HepG2 (cell line): ENCODE data around the gene ZBTB17. TPM values are rescaled to one million over a fixed set of nuclear protein-coding genes. Genes with fewer than 3 reads are reported as not detected.
A peak's percentile ranks its signal among the peaks of the same experiment; 100 is the strongest.
"Not testable (repeated sequence)": the region's sequence is repeated elsewhere in the genome, so short reads cannot be mapped to it uniquely, and the experiment has no call there.

Source experiments
- ATAC-seq: fragments of 200-7000 bp; cut with Tn5 transposase; 3 replicates; pipeline ENCODE4 v1.9.1; 2020; ENCODE audit warnings: mild to moderate bottlenecking, moderate library complexity
- BruUV-seq: library from RNA; stranded (reverse); fragments of 400-500 nt; replicated peaks from 2 replicates; lab custom pipeline; 2021; lab: Mats Ljungman, UMichigan
- CTCF ChIA-PET: fragments of 300-600 bp; formaldehyde crosslinking; extraction: SDS; loops from one replicate; lab custom pipeline; 2021; ENCODE audit warnings: low total read pairs, inconsistent platforms, low intra/inter-chr PET ratio; lab: Yijun Ruan, JAX
- POLR2A ChIA-PET: fragments of 350-600 bp; sonication (Branson Sonifier 250); formaldehyde crosslinking; loops from one replicate; lab custom pipeline; 2020; ENCODE audit warnings: antibody characterized with exemption, inconsistent platforms; lab: Yijun Ruan, JAX
- DNase-seq: peaks from one replicate; pipeline ENCODE4 v3.0.0-alpha.2; 2015; ENCODE audit warnings: low spot score
- FAIRE-seq: peaks from 3 replicates; lab custom pipeline; 2011; peaks lifted over from hg19 to GRCh38; lab: Jason Lieb, UNC
- H2AFZ ChIP-seq: one replicate; pipeline ENCODE4 v1.6.1; 2011; ENCODE audit warnings: low read length, inconsistent platforms
- H3K27ac ChIP-seq: fragments of 300-600 bp; 3 replicates; pipeline ENCODE4 v1.8.0; 2011; ENCODE audit warnings: mixed run types, mild to moderate bottlenecking, mixed read lengths, low read length, inconsistent platforms; ENCODE audit not compliant: insufficient read depth; ENCODE audit errors: extremely low read length
- H3K27me3 ChIP-seq, 2 experiments: fragments of 200-600 bp in 1 of 2; 2 replicates in 1 of 2; 3 replicates in 1 of 2; pipeline versions ENCODE4 v1.6.0 to v1.8.0; 2011; ENCODE audit warnings: low read length in 2 of 2, mild to moderate bottlenecking in 2 of 2, moderate library complexity in 2 of 2, inconsistent platforms in 1 of 2; ENCODE audit not compliant: insufficient read depth in 2 of 2, control insufficient read depth in 1 of 2
- H3K36me3 ChIP-seq, 2 experiments: fragments of 200-600 bp in 1 of 2; replicated peaks in 1 of 2; 2 replicates in 1 of 2; 3 replicates in 1 of 2; pipeline versions ENCODE4 v1.5.1 to v1.8.0; 2011; ENCODE audit warnings: low read length in 2 of 2, inconsistent platforms in 1 of 2; ENCODE audit not compliant: insufficient read depth in 2 of 2, control insufficient read depth in 1 of 2
- H3K4me1 ChIP-seq: 2 replicates; pipeline ENCODE4 v1.5.1; 2012; ENCODE audit warnings: low read length, inconsistent platforms; ENCODE audit not compliant: insufficient read depth
- H3K4me2 ChIP-seq: 2 replicates; pipeline ENCODE4 v1.6.0; 2011; ENCODE audit warnings: low read depth, low read length, inconsistent platforms
- H3K4me3 ChIP-seq, 3 experiments: fragments of 200-600 bp in 1 of 3; sonication (generic), shearing (Covaris generic) in 1 of 3; replicated peaks in 1 of 3; 2 replicates each; pipeline ENCODE4 v1.5.1; 2011 to 2016; ENCODE audit warnings: low read length in 3 of 3, inconsistent platforms in 2 of 3, low read depth in 2 of 3, mild to moderate bottlenecking in 2 of 3, control low read depth in 1 of 3, mixed read lengths in 1 of 3; ENCODE audit not compliant: insufficient read depth in 1 of 3
- H3K79me2 ChIP-seq: one replicate; pipeline ENCODE4 v1.6.1; 2011; ENCODE audit warnings: low read length, inconsistent platforms; ENCODE audit not compliant: insufficient read depth
- H3K9ac ChIP-seq: 2 replicates; pipeline ENCODE4 v1.6.0; 2011; ENCODE audit warnings: mild to moderate bottlenecking, low read depth, low read length, inconsistent platforms; ENCODE audit not compliant: insufficient read depth
- H3K9me3 ChIP-seq: 2 replicates; pipeline ENCODE4 v1.5.1; 2012; ENCODE audit warnings: mild to moderate bottlenecking, low read length
- H4K20me1 ChIP-seq: 2 replicates; pipeline ENCODE4 v1.6.0; 2011; ENCODE audit warnings: inconsistent platforms, mild to moderate bottlenecking, low read length, moderate library complexity; ENCODE audit not compliant: insufficient read depth
- CBX1 ChIP-seq: IDR thresholded peaks from one replicate; pipeline ENCODE4 v1.6.1; 2016; ENCODE audit warnings: antibody characterized with exemption, low read depth
- KDM5A ChIP-seq: fragments of 200-600 bp; sonication (generic); IDR thresholded peaks from 2 replicates; pipeline ENCODE4 v1.7.0; 2018; ENCODE audit warnings: antibody characterized with exemption, mild to moderate bottlenecking, low read length, borderline replicate concordance
- MAFK ChIP-seq, 2 experiments: IDR thresholded peaks in 1 of 2; conservative IDR thresholded peaks in 1 of 2; 2 replicates each; pipeline ENCODE4 v1.6.1; 2011; ENCODE audit warnings: improper control_type of control experiment in 2 of 2, low read length in 2 of 2
- NFE2L2 ChIP-seq: fragments of 150-350 bp; IDR thresholded peaks from 2 replicates; pipeline ENCODE4 v1.6.1; 2014; ENCODE audit warnings: low read length
- PRMT3 ChIP-seq: sonication (generic); formaldehyde crosslinking; IDR thresholded peaks from 2 replicates; pipeline ENCODE4 v1.8.1; 2022; ENCODE audit warnings: low read depth, mild to moderate bottlenecking, moderate library complexity, missing genetic modification reagents, borderline replicate concordance
- SMAD3 ChIP-seq: sonication (generic); formaldehyde crosslinking; IDR thresholded peaks from 2 replicates; pipeline ENCODE4 v1.4.0; 2020; ENCODE audit warnings: missing genetic modification reagents
- TFE3 ChIP-seq: IDR thresholded peaks from 2 replicates; pipeline ENCODE4 v1.6.1; 2016
- ZNF652 ChIP-seq: IDR thresholded peaks from 2 replicates; pipeline ENCODE4 v1.6.1; 2016; ENCODE audit warnings: low read depth, borderline replicate concordance
- WGBS: methylation state at CpG from one replicate; pipeline ENCODE4 v1.1.6; 2017; ENCODE audit warnings: low lambda C conversion rate; 5-methylcytosine and 5-hydroxymethylcytosine counted together
- in situ Hi-C: cut with HindIII; loops from 2 replicates; pipeline ENCODE4 v1.10.0; 2017; ENCODE audit warnings: low pct_unique_long_range_greater_than_20kb; ENCODE audit not compliant: extremely low pct_ligation_motif_present
- intact Hi-C: fragments of 100-400 bp; cut with micrococcal nuclease; formaldehyde crosslinking; loops from one replicate; pipeline ENCODE4 v1.10.0; 2022; ENCODE audit not compliant: unreplicated experiment
- polyA plus RNA-seq, 8 experiments: library from polyadenylated mRNA; depleted of rRNA in 3 of 8; stranded (reverse) in 7 of 8; unstranded in 1 of 8; fragments of >200 nt; fragmentation: Illumina TruSeq in 4 of 8; extraction: Trizol in 4 of 8; gene quantifications; 2 replicates each; pipeline versions ENCODE4 v1.2.1 to v1.2.3, GENCODE V29; 2011 to 2016; ENCODE audit warnings: low read depth in 4 of 8, missing spikeins in 1 of 8, mixed read lengths in 1 of 8; ENCODE audit not compliant: insufficient read depth in 1 of 8
- small RNA-seq, 3 experiments: library from RNA; depleted of rRNA; stranded (forward); fragments of <200 nt; gene quantifications; one replicate each; pipeline ENCODE3, GENCODE V24; 2012; ENCODE audit warnings: low read depth in 2 of 3, low replicate concordance in 1 of 3; ENCODE audit not compliant: insufficient read length in 3 of 3, insufficient read depth in 2 of 3
- total RNA-seq, 5 experiments: library from RNA; depleted of rRNA; stranded (reverse); fragments of >200 nt; fragmentation: Illumina TruSeq; extraction: Trizol; gene quantifications; 2 replicates each; pipeline ENCODE4 v1.2.3, GENCODE V29; 2016; ENCODE audit warnings: low read depth in 1 of 5

The ZBTB17 gene
- total and polyA plus RNA-seq, 2 of the 13 experiments (the other 11 are each of a cell fraction or from before 2014, with no cell fraction given) = 16.7 to 17.0 TPM

GRCh38 chr1:15895233-15895632, 80.7 kb downstream of the ZBTB17 start (continued):
- TF ChIP-seq SMAD3 (CRISPR knock-in tag) (no peak), ZNF652 (no peak), CBX1 (no peak), KDM5A (no peak), PRMT3 (CRISPR knock-in tag) (no peak), TFE3 (CRISPR knock-in tag) (no peak)

GRCh38 chr1:15892857-15893599, 82.9 kb downstream of the ZBTB17 start:
- H3K27ac ChIP-seq = peak overlapping the region; percentile 46
- CTCF ChIA-PET, intact Hi-C loops, H2AFZ ChIP-seq, BruUV-seq, DNase-seq, H3K4me1 ChIP-seq, H3K4me3 ChIP-seq, POLR2A ChIA-PET, H3K27me3 ChIP-seq, H3K9ac ChIP-seq, ATAC-seq, H3K9me3 ChIP-seq, in situ Hi-C loops, H3K4me2 ChIP-seq, FAIRE-seq: not testable (repeated sequence)
- peaks cover 90% of the 10 kb centered on the region for H3K79me2 ChIP-seq
- peak; percentile 81 for TF ChIP-seq NFE2L2
- 0 out of 4 replicates have a peak, but pooled peaks have one; percentile 3 to 9 for TF ChIP-seq MAFK (conservative IDR thresholded peaks at IDR 0.05 in 1 of 2, IDR thresholded peaks at IDR 0.05 in 1 of 2; ENCODE audit: low read length in 2 of 2)
- H4K20me1 ChIP-seq = peaks cover 13% of the 10 kb centered on the region
- H3K36me3 ChIP-seq = peaks cover 0 to 17% of the 10 kb centered on the region in 2 experiments; a peak in 2 of 5 replicates
- 98% methylated on average over 6 of the region's 6 CpGs for WGBS

Small RNA genes within 50 kb of the gene (small RNA-seq; reads per million reads assigned to genes)
- gene AL034555.1 (0 reads per million in 3 experiments), gene AL355994.1 (0 reads per million in 3 experiments), gene AL355994.5 (0 reads per million in 3 experiments)

Other genes with a start within 250 kb of the ZBTB17 start
- 0.13 TPM in 1 of 2 replicates, not detected in the other for gene SLC25A34, start 239.8 kb downstream of the ZBTB17 start, total RNA-seq (2016; rRNA removed; fragmentation: Illumina TruSeq; extraction: Trizol)
- gene SLC25A34, start 239.8 kb downstream of the ZBTB17 start, polyA plus RNA-seq (2011; rRNA removed) = 0.18 TPM in 2 replicates
- gene TMEM82, start 233.6 kb downstream of the ZBTB17 start, total RNA-seq (2016; rRNA removed; fragmentation: Illumina TruSeq; extraction: Trizol) = 0.29 and 0.97 TPM in 2 replicates
- 0.24 and 0.40 TPM in 2 replicates for gene TMEM82, start 233.6 kb downstream of the ZBTB17 start, polyA plus RNA-seq (2011; rRNA removed)
- gene FBLIM1, start 217.3 kb downstream of the ZBTB17 start, total RNA-seq (2016; rRNA removed; fragmentation: Illumina TruSeq; extraction: Trizol) = 9.2 and 10.6 TPM in 2 replicates
- gene FBLIM1, start 217.3 kb downstream of the ZBTB17 start, polyA plus RNA-seq (2011; rRNA removed) = 23.0 and 24.6 TPM in 2 replicates
- 2.3 and 4.0 TPM in 2 replicates for gene UQCRHL, start 168.5 kb downstream of the ZBTB17 start, total RNA-seq (2016; rRNA removed; fragmentation: Illumina TruSeq; extraction: Trizol)
- 1.4 and 1.8 TPM in 2 replicates for gene UQCRHL, start 168.5 kb downstream of the ZBTB17 start, polyA plus RNA-seq (2011; rRNA removed)
- gene SPEN, start 128.4 kb downstream of the ZBTB17 start, total RNA-seq (2016; rRNA removed; fragmentation: Illumina TruSeq; extraction: Trizol) = 14.0 and 25.1 TPM in 2 replicates
- 4.8 and 5.0 TPM in 2 replicates for gene SPEN, start 128.4 kb downstream of the ZBTB17 start, polyA plus RNA-seq (2011; rRNA removed)
- gene SRARP, start 28.1 kb upstream of the ZBTB17 start, total RNA-seq (2016; rRNA removed; fragmentation: Illumina TruSeq; extraction: Trizol) = 3.5 and 4.0 TPM in 2 replicates
- gene SRARP, start 28.1 kb upstream of the ZBTB17 start, polyA plus RNA-seq (2011; rRNA removed) = 10.5 and 12.8 TPM in 2 replicates
- gene HSPB7, start 41.9 kb upstream of the ZBTB17 start, total RNA-seq (2016; rRNA removed; fragmentation: Illumina TruSeq; extraction: Trizol) = not detected in 2 replicates
- 0.10 and 0.20 TPM in 2 replicates for gene HSPB7, start 41.9 kb upstream of the ZBTB17 start, polyA plus RNA-seq (2011; rRNA removed)
- gene CLCNKA, start 45.9 kb upstream of the ZBTB17 start, total RNA-seq (2016; rRNA removed; fragmentation: Illumina TruSeq; extraction: Trizol) = not detected in 2 replicates
- 0.03 and 0.07 TPM in 2 replicates for gene CLCNKA, start 45.9 kb upstream of the ZBTB17 start, polyA plus RNA-seq (2011; rRNA removed)
- not detected in 2 replicates for gene CLCNKB, start 67.7 kb upstream of the ZBTB17 start, total RNA-seq (2016; rRNA removed; fragmentation: Illumina TruSeq; extraction: Trizol)
- 0.04 TPM in 1 of 2 replicates, not detected in the other for gene CLCNKB, start 67.7 kb upstream of the ZBTB17 start, polyA plus RNA-seq (2011; rRNA removed)
- gene FAM131C, start 97.5 kb upstream of the ZBTB17 start, total RNA-seq (2016; rRNA removed; fragmentation: Illumina TruSeq; extraction: Trizol) = not detected in 2 replicates
- gene FAM131C, start 97.5 kb upstream of the ZBTB17 start, polyA plus RNA-seq (2011; rRNA removed) = 0.07 and 0.10 TPM in 2 replicates
- gene EPHA2, start 180.0 kb upstream of the ZBTB17 start, total RNA-seq (2016; rRNA removed; fragmentation: Illumina TruSeq; extraction: Trizol) = 15.5 and 33.6 TPM in 2 replicates
- gene EPHA2, start 180.0 kb upstream of the ZBTB17 start, polyA plus RNA-seq (2011; rRNA removed) = 53.6 and 62.5 TPM in 2 replicates
- gene ARHGEF19, start 236.6 kb upstream of the ZBTB17 start, total RNA-seq (2016; rRNA removed; fragmentation: Illumina TruSeq; extraction: Trizol) = 1.8 and 2.0 TPM in 2 replicates
- gene ARHGEF19, start 236.6 kb upstream of the ZBTB17 start, polyA plus RNA-seq (2011; rRNA removed) = 1.7 and 2.2 TPM in 2 replicates